Measurements from ENCODE around the gene AGPAT3.

The AGPAT3 gene

DNA sequence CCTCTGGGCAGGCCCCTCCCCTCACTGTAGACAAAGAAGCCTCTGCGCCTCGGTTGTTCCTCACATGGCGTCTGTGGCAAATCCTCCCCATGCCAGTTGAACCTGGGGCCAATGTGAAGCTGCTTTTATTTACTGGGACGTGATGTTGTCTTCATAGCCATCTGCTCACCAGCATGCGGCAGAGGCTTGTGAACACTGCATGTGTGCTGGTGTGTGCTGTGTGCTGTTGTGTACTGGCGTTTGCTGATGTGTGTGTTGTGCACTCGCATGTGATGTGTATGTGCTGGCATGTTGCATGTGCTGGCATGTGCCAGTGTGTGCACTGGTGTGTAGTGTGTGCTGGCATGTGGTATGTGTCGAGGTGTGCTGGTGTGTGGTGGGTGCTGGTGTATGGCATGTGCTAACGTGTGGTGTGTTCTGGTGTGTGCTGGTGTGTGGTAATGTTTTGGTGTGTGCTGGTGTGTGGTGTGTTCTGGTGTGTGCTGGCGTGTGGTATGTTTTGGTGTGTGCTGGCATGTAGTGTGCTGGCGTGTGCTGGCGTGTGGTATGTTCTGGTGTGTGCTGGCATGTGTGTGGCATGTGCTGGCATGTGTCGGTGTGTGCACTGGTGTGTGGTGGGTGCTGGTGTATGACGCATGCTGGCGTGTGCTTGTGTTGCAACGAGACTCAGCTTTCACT is 109.9 kb downstream of the AGPAT3 start:
- DNase-seq (ENCODE audit: low read depth, low spot score) = no peak

DNA sequence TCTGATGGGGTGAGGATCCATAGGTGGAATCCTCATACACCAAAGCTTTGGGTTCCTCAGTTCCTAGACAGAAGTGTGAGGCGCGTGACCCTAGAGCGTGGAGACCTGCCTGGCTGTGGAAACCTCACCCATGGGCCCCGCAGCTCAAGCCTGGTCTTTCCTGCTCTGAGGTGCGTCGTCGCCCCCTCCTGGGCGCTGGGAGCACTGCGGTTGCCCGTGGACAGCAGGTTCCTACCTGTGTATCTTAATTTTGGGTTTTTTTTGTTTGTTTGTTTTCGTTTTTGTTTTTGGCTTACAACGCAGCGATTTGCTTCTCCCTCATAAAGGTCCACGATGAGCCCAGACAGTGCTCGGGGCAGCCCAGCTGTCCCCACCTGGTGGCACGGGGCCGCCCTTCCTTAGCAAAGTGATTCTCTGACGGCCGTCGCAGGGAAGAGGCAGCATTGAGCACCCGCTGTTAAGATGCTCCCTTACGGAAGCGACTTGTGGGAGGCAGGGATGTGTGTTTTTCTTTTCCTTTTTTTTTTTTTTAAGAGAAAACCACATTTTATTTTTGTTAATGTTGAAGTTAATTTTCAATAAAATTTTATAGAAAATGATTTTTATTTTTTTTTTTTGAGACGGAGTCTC is 110.6 kb downstream of the AGPAT3 start:
- no peak for DNase-seq (ENCODE audit: low read depth, low spot score)

DNA sequence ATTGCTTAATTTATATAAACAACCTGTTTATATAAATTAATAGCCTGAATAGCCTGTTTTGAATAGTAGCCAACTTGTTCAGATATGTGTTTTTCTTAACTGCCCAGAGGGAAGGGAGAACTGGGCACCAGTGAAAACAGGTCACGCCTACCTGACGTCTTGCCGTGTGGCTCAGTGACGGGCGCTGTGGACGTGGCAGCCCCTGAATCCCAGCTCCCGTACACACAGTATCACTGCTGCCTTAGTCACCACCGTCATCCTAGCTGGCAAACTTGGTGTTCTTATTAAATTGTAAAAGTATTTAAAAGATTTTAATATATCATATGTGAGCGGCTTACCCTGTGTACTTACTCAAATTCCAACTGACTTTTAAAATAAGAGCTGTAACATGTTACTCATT is 111.6 kb downstream of the AGPAT3 start:
- no peak for DNase-seq (ENCODE audit: low read depth, low spot score)

DNA sequence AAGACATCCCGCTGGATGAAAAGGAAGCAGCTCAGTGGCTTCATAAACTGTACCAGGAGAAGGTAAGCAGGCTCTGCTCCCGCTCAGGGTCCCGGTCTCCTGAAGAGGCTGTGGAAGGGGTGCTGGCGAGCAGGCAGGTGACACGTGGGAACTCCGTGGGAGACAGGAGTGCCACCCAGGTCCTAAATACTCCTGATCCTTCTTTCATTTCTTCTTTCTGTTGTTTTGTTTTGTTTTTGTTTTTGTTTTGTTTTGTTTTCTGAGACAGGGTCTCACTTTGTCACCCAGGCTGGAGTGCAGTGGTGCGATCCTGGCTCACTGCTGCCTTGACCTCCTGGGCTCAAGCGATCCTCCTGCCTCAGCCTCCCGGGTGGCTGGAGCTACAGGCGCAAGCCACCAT is 113.0 kb downstream of the AGPAT3 start:
- DNase-seq (ENCODE audit: low read depth, low spot score) = no peak

DNA sequence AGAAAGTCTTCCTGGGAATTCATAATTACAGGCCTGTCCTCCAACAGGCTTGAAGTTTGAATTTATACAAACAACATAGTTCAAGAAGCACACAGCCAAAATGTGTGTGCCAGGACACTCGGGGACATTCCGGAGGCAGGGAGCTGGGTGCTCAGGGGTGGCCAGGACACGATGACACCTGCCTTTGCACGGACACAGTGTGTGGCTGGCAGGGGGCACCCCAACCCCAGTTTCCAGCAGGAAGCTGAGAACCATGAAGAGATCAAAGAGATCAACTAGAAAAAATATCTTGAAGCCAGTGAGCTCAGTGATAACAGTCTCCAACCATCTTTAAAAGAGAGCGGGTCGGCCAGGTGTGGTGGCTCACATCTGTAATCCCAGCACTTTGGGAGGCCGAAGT is 114.6 kb downstream of the AGPAT3 start:
- DNase-seq (ENCODE audit: low read depth, low spot score) = no peak

DNA sequence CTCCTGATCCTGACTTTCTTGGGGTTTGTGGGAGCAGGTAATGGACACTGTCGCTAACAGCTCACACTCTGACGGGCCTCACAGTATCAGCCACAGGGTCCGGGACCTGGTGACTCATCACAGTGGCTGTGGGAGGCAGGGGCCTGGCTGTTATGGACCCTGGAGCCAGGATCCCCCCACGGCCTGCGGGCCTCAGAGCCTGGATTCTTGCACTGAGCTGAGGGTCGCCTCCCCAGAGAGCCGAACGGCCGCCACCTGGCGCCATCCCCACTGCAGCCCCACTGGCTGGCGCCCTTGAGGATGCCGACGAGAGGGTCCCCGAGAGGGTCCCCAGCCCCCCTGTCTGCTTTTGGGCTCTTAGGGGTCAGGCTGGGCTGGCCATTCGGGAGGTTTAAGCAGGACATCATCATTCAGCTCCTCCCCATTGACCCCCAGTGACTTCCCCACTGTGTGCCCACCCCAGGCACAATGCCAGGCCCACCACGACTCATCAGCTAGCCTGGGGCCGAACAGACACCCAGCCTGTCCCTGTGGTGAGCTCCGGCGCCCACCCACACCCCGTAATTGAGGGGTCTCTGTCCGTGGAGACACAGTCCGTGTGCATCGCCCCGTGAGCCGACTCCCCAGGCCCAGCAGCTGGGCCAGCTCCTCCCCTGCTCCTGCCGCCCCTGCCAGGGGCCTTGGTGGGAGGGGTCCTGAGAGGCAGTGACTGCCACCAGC is 116.3 kb downstream of the AGPAT3 start:
- no peak for DNase-seq (ENCODE audit: low read depth, low spot score)

DNA sequence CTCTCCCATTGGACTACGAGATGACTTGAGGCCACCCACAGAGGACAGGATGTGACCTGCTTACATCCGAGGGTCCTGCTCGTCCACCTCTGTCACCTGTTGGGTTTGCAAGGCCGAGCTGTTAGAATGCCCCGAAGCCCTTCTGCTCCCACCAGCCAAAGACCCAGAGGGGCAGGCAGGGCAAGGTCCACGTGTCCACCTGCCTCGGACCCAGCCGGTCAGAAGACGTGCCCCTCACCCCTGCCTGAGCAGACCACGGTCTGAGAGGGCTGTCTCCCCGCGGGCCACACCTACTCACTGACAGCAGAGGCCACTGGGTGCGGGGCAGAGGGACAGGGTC is 116.8 kb downstream of the AGPAT3 start:
- no peak for DNase-seq (ENCODE audit: low read depth, low spot score)

DNA sequence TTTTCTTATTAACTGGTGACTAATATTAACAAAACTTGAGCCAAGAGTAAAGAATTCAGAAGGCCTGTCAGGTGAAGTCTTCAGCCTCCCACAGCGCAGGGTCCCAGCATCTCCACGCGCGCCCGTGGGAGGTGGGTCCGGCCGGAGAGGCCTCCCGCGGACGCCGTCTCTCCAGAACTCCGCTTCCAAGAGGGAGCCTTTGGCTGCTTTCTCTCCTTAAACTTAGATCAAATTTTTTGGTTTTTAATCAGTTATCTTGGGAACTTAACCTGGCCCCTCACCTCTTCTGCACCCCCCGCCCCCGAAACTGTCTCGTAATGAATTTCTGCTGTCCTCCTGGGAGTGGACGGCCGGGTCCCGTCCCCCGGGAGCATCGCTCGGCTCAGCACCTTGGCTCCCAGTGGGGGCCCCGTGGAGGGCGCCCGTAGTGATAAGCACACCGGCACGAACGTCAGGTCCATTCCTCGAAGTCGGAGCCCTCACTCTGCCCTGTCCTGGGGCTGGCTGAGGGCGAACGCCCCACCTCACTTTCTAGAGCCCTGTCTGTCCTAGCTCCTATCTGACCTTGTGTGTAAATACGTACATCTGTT is 117.6 kb downstream of the AGPAT3 start:
- DNase-seq (ENCODE audit: low read depth, low spot score) = no peak

DNA sequence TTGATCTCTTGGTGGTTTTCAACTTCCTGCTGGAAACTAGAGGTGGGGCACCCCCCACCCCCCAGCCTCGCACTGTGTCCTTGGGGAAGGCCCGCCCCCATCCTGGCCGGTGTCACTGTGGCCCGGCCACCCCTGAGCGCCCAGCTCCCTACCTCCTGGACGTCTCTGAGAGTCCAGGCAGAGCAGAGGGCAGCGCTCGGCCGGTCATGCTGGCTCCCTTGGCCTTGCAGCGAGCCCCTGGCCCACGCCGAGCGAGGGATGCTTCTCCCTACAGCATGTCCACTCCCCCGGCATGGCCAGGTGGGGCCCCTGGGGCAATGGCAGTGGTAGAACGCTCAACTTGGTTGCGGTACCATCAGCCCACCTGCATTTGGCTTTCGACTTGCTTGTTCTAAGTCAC is 118.4 kb downstream of the AGPAT3 start:
- DNase-seq (ENCODE audit: low read depth, low spot score) = no peak

DNA sequence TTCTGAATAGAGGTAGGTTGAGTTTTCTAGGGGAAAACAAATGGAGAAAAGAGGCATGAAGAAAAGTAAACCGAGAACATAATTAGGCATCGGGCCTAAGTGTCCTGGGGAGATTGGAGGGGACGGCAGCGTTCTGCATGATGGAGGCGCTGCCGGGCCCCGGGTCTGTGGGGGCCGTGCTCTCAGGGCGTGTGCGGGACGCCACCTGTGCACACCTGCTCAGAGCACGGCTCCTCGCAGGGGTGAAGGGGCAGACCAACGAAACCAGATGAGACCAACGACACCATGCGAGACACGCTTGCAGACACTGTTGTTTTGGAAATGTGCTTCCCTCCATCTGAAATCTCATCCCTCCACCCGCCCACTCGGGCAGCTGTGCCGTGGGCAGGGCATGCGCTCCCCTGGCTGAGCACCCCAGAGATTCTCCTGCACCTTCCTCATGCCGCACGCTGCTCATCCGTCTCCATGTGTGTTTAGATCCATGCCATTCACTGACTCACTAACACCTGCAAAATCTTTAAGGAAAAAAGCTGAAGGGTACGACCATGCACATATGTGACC is 118.9 kb downstream of the AGPAT3 start:
- DNase-seq (ENCODE audit: low read depth, low spot score) = no peak

DNA sequence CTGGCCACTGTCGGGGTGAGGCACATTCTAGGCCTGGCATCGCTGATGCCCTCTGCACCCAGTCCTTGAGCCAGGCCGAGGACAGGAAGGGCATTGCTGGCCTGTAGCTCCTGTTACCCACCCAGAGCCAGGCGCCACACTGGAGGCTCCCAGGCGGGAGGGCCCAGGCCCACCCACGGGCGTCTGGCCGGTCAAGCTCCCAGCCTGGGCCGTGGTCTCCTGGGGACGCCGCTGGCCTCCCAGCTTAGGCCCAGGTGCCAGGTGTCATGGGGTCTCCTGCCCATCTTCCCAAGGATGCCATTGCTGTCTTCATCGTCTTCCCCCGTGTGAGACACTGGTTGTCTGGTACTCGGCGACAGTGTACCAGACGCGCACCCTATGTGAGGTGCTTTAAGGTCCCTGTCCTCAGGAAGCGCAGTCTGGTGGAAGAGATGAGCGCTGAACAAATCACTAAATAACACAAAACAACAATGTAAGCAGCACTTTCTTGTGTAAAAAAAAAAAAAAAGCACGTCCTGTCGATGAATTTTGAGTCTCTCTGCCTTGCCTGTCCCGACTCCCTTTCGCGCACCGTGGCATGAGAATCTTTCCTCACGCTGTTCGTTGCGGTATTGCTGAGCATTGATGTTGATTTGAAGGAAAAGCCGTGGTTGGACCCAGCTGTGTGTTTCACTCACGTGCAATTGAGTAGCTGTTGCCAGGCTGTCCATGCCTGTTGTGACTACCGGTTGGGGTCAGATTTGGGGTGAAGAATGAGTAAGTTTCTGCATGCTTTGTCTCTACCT is 120.1 kb downstream of the AGPAT3 start:
- DNase-seq (ENCODE audit: low read depth, low spot score) = no peak

DNA sequence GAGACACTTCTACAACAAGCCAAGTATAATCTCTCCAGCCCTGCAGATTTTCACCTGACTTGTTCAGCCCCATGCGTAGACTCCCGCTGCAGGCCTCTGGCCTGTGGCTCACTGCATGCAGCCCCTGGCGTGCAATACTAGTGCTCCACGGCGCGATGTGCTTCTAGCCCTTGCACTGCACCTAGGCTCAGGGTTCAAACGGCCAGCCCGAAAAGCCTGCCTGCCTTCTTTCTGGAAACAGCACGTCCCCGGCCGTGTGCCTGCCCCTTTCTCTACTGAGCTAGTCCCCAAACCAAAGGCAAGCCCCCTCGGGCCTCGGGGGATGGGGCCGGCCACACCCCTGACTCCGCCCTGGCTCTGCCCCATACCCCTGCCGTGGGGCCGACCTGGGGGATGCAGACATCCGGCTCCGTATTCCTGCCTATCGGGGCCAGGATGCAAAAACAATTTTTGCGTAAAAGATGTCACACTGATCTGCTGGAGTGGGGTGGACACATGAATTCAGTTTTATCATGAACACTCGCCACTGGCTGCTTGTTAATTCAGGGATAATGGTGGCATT is 120.7 kb downstream of the AGPAT3 start:
- no peak for DNase-seq (ENCODE audit: low read depth, low spot score)

DNA sequence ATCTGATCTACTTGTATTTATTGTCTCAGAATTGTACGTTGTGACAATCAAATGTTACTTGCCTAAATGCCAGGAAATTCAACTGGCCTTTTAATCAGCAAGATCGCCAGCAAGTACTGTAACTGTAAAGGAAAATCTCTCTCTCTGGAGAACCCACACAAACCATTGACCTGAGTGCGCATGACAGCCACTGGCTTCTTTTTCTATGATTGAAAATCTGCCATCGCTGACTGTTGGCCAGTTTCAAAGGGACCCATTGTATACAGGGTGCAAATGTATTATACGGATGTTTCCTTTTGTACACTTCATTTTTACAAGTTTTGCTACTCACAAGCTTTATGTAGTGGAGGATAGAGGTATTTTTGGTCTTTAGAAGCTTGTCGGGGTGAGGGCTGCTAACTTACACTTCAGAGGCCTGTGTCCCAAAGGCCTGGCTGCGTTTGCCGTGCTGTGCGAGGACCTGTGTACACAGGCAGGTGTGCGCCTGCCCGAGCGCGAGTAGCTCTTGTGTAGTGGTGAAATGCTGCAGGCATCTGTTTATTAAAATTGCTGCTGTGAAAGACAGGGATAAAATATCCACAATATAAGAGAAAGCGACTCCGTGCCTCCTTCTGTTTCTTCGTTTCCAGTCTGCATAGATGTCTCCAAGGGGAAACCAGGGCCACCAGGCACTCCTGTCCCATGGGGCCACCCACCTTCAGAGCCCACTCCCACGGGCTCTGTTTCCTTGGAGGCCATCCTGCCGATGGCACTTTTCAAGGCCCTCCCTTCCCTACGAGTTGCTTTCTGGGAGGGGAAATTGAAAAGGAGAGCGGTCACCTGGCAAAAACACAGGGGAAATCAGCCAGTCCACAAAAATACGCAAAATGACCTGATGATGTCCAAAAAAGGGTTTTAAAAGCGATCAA is 121.8 kb downstream of the AGPAT3 start:
- DNase-seq (ENCODE audit: low read depth, low spot score) = no peak

DNA sequence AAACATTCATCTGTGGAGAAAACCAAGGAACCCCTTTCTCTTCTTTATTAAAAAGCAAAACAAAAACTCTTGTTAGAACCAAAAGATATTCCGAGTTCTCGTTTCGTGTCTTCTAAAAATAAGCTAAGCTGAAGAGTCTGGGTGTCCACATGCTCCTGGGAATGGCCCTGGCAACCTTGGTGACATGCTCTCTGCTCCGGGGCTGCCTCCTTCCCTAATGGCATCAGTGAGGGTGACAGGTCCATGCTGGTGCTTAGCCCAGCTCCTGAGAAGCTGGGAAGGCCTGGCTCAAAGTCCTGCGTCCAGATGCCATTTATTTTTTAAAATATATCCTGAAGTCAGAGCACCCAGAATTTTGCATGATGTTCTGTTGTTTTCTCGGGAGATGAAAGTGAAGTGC is 122.5 kb downstream of the AGPAT3 start:
- DNase-seq (ENCODE audit: low read depth, low spot score) = no peak

DNA sequence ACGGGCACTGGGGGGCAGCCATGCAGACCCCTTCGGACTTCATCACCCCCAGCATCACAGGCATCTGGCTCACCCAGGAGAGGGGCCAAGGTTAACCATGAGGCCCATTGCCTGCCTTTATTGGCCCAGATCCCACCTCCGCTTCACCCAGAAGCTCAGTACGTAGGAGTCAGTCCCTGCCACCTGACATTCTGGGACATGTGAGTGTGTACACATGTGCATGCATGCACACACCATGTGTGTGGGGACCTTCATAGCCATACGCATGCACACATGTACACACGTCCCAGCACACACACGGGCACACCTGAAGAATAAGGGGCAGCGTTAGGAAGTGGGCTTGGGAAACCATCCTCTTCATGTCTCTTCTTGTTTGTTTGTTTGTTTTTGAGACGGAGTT is 123.0 kb downstream of the AGPAT3 start:
- no peak for DNase-seq (ENCODE audit: low read depth, low spot score)

DNA sequence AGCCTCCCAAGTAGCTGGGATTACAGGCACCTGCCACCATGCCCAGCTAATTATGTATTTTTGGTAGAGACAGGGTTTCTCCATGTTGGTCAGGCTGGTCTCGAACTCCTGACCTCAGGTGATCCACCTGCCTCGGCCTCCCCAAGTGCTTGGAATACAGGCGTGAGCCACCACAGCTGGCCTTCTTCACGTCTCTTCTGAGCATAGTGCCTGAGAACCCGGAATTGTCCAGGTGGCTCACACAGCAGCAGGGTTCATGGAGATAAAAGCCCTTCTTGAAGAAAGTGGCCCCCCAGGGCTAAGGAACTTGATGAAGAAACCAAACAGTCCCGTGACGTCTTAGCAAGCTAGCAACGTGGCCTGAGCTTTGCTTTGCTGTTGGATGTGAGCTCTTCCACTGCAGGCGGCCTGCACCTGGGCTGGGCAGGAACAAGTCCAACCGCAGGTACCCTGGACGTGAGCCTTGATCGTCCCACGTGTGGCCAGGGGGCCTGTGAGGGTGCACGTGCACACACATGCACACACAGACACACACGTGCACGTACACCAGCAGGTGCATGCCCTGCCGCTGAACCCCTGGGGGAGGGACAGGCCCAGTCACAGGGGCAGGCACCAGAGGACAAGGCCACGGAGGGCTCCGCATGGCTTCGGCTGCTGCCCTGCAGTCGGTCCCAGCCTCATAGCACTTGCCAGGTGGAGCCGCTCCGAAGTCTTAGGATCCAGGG is 123.6 kb downstream of the AGPAT3 start:
- no peak for DNase-seq (ENCODE audit: low read depth, low spot score)

DNA sequence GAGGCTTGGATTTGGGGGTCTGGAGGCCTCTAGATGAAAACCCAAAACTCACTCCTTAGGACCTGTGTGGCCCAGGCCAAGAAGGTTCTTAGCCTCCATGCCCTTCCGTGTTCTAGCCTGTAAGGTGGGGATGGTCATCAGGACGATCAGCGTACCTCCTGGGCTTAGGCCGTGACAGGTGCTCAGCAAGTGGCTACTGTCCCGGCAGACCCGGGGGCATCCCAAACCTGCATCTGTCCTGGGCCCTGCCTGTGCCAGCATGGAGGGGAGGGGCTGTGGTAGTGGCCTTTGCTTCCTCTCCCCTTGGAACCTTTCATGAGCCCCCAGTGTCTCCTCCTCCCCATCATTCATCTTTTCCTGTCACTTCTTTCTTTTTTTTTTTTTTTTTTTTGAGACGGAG is 124.4 kb downstream of the AGPAT3 start:
- DNase-seq (ENCODE audit: low read depth, low spot score) = no peak

DNA sequence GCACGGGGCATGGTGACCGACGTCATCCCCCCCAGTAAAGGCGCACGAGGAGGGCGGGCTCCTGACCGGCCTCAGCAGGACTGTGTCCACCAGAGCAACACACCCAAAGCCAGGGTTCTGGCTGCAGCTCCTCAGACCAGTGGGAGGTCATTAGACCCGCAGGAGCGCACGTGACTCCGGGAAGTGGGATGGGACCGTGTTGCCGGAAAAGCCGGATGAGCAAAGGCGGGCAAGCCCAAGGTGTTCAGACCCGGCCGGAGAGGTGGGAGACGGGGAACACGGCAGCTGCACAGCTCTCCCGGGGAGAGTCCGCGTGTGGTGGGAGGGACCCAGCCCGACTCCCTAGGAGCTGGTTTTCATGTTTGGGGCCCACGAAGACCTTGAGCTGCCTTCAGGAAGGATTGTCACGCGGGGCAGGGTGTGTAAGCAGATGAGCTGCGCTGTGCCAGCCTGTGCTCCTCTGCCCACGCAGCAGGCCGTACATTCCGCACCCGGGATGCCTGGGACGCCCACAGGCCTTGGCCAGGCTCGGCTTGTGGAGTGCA is 126.5 kb downstream of the AGPAT3 start:
- no peak for DNase-seq (ENCODE audit: low read depth, low spot score)

DNA sequence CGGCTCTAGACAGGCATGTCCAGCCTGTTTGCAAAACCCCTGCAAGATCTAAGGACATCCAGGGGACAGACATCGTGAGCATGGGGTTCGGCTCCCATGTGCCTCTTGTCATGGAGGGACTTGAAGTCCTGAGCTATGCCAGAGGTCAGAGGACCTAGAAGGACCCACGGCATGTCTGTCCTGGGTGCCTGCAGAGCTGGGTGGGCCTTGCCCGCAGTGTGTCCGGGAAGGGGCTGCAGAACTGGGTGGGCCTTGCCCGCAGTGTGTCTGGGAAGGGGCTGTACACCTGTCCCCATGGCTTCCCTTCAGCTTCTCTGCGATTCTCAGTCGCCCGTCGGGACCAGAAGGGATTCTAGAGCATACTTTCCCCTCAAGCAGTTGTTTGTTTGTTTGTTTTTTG is 127.1 kb downstream of the AGPAT3 start:
- no peak for DNase-seq (ENCODE audit: low read depth, low spot score)

Data from iPS DF 19.7 (cell line).